ENCODE results near the gene USP5.
"Not testable (repeated sequence)": the region's sequence is repeated elsewhere in the genome, so short reads cannot be mapped to it uniquely, and the experiment has no call there.

The USP5 gene

GRCh38 chr12:6889775-6890573, 38.0 kb downstream of the USP5 start:
- DNase-seq: not testable (repeated sequence)

DNA sequence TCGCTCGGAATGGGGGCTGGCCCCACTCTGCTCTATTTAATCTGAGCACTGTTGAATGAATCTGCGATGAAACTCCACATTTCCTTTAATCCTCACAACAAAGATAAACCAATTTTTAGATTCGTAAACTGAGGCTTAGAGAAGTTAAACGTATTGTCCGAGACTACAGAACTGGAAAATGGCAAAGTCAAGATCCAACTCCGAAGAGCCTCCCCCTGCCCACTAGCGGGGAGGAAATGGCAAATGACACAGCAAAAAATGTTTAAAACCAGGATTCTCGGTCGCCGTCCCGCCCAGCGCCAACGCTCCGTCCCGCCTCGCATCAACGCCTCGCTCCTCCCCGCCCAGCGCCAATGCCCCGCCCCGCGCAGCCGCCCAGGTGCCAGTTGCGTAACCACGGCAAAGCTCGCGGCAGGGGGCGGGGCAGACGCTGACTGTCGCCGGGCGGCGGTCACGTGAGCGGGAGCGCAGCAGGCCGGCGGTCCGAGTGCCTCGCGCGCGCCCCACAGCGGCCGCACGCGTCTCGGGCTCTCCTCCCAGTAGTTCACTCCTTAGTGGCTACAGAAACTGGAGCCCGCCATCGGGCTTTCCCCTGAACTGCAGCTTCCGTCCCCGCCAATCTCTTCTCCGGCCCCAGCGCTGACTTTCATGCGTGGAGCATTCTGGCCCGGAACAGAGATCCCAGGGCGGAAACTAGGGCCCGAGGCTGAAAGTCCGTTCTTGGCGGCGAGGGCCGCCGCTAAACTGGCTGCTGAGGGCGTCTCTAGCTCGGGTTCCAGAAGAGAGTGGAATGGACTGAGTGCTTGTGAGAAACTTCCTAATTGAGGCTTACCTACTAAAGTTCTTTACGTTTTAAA, 39.1 kb downstream of the USP5 start:
- peak; percentile 95 to 99 for DNase-seq

- DNase-seq: no peak
Measured at GRCh38 chr12:6891646-6892001, 39.7 kb downstream of the USP5 start.

DNA sequence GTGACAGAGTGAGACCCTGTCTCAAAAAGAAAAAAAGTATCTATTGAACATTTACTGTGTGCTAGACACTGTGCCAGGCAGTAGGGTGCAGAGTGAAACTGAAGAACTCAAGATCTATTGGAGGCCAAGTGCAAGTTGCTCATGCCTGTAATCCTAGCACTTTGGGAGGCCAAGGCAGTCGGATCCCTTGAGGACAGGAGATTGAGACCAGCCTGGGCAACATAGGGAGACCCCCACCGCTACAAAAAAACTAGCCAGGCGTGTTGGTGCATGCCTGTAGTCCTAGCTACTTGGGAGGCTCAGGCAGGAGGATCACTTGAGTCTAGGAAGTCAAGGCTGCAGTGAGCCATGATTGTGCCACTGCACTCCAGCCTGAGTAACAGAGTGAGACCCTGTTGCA, 40.7 kb downstream of the USP5 start:
- DNase-seq: not testable (repeated sequence)

DNA sequence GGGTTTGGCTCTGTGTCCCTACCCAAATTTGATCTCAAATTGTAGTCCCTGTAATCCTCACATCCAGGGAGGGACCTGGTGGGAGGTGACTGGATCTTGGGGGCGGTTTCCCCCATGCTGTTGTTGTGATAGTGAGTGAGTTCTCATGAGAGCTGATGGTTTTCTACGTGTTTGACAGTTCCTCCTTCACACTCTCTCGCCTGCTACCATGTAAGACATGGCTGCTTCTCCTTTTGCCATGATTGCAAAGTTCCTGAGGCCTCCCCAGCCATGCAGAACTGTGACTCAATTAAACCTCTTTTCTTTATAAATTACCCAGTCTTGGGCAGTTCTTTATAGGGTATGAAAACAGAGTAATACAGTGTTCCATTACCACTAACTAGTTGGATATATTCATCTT, 42.4 kb downstream of the USP5 start:
- DNase-seq: peak; percentile 30 to 48

DNA sequence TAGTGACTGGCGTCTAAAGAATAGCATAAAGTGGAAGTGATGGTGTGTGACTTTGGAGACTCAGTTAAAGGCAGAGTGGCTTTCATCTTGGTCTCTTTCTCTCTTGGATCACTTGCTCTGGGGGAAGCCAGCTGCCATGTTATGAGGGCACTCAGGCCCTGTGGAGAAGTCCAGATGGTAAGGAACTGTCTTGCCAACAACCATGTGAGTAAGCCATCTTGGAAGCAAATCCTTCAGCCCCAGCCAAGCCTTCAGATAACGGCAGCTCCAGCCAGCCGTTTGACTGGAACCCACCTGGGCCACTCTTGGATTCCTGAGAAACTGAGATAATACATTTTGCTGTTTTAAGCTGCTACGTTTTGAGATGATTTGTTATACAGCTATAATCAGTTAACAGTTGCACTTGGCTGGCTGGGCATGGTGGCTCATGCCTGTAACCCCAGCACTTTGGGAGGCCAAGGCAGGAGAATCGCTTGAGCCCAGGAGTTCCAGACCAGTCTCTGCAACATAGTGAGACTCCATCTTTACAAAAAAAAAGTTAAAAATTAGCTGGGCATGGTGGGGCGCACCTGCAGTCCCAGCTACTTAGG, 45.0 kb downstream of the USP5 start:
- DNase-seq: no peak

DNA sequence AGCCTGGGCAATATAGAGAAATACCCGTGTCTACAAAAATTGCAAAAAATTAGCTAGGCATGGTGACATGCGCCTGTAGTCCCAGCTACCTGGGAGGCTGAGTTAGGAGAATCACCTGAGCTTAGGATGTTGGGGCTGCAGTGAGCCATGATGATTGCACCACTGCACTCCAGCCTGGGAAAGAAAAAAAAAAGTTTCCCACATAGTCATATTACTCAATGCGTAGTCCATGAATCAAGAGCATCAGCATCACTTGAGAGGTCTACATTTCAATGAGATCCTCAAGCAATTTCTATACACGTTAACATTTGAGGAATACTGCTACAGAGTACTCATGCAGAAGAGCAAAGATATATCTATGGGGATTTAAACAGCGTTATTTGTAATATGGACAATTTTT, 47.5 kb downstream of the USP5 start:
- peak; percentile 44 for DNase-seq

GRCh38 chr12:6899837-6900519, 48.0 kb downstream of the USP5 start:
- DNase-seq: peak; percentile 76 to 84

DNA sequence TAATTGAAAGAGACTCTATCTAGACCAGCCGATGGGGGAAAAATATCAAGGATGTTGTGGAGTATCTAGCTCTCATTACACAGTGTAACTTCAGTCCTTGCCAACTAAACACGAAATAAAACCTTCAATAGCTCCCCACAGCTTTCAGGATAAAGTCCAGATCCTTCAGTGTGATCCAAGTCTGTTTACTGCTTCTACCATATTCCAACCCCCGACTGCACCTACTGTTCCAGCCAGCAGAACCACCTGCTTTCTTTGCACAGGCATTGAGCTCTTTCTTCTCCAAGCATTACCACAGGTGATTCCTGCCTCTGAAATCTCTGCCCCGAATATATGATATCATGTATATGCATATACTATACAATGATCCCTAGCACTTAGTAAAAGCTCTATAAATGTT, 50.5 kb downstream of the USP5 start:
- no peak for DNase-seq

DNA sequence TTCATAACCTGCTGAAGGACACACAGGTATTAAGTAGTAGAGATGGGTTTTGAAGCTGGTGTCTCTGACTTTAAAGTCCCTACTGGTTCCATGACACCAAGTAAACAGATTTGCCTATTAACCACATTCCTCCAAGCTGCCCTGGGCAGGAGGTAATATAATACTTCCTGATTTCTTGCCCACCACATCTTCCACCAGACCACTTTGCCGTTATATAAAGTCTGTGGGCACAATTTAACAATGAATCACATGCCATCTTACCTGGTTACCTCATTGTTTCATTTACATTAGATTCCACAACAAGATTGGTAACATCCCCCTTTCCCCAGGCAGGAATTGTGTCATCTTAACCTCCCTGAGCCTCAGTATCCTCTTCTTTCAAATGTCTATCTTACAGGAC, 51.8 kb downstream of the USP5 start:
- DNase-seq: no peak

GRCh38 chr12:6904280-6905276, 52.6 kb downstream of the USP5 start, which contains the start of gene LRRC23:
Gene LRRC23 (plus strand): TSS chr12:6904822. CDS start chr12:6905634, 812 bp downstream.
- DNase-seq: peak; percentile 93 to 97

GRCh38 chr12:6905414-6906040, 53.6 kb downstream of the USP5 start:
- DNase-seq: no peak

- not testable (repeated sequence) for DNase-seq
Measured at GRCh38 chr12:6908141-6908540, 56.2 kb downstream of the USP5 start.

GRCh38 chr12:6909421-6910145, 57.6 kb downstream of the USP5 start:
- DNase-seq: no peak

GRCh38 chr12:6912164-6912935, 60.4 kb downstream of the USP5 start:
- DNase-seq: no peak

- peak; percentile 42 to 46 for DNase-seq
Measured at GRCh38 chr12:6914246-6914946, 62.4 kb downstream of the USP5 start, which contains the start of gene ENO2. Gene ENO2 (plus strand): TSS chr12:6914580. CDS start chr12:6915833, 1,253 bp downstream.

DNA sequence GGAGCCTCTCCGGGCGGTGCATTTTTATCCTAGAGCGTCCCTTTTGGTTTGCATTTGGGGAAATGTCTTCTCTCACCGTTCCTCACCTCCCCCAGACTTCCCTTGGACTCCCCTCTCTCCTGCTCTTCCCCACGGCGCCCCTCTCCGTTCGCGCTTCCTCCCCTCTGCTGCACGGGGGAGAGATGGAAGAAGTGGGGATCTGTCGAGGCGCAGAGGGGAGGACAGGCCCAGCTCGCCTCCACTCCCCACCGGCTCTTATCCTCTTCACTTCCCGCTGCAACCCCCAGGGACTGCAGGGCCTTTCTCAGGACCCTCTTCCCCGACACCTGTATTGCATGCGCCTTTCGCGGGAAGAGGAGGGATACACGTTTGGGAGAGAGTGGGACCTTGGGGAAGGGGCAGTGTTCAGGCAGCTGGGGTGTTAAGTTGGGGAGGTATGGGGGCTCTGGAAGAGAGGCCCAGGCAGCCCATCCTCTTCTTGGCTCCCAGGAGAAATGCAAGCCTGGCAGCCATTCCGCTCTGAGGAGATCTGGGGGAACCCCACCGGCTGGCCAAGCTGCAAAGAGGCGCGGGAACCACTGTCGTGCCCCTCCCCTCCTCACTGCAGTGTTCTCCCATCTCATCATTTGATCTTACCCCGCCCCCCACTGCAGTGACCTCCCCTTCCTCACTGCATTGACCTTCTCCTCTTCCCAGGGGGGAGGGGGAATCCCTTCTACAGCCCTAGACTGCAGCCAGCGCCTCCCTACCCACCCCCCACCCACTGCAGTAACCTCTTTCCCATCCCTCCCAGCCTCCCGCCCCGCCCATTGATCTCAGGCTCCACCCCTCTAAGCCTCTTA, 63.2 kb downstream of the USP5 start:
- DNase-seq: no peak

DNA sequence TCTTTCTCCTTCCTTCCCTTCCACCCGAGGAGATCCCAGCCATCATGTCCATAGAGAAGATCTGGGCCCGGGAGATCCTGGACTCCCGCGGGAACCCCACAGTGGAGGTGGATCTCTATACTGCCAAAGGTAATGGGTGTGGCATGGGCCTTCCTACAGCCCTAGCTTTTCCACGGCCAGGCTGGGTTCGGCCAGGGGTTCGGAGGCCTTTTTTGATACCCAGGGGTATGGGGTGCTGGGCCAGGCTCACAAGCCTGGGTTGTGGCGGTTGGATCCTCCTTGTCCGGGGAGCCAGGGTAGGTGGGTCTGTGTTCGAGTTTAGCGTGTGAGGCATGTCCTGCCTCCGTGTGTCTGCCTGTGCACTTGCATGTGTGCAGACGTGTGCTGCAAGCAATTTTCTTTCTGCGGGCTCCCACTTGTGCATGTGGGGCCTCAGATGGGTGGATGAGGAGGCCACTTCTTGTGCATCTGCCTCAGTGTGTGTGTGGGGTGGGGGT, 63.9 kb downstream of the USP5 start:
- no peak for DNase-seq

Measured in inflammatory macrophage treated with lipopolysaccharide for 1 hour (primary cell).